ENCODE results near the gene BNC2. TPM values are rescaled to one million over a fixed set of nuclear protein-coding genes. Genes with fewer than 3 reads are reported as not detected.

Gene BNC2
- total RNA-seq, 4 donors from 2014 or later = 3.9 to 45.4 (median 13.1) TPM

DNA sequence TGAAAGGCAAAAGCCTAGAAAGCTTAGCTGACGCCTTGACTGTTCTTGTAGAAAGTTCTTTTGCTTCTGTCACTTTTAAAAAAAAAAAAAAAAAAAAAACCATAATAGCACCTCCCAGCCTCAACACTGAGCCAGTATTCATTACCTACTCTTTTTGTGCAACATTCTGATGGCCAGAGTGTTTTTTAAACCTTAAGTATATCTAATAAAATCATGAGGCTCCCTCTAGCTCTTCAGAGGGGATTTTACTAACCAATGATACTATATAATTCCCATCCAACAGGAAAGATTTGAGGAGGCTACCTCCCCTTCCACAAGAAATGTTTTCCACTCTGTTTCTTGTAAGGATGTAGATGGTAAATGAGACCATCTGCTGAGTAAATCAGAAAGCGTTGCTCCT lies 3.9 kb downstream of the BNC2 start:
- Histone ChIP-seq H3K36me3 (no peaks in the 10 kb centered on the region), H3K27me3 (no peaks in the 10 kb centered on the region), H3K4me1 (no peaks in the 10 kb centered on the region), H3K4me3 (no peak overlapping the region), H3K9me3 (no peaks in the 10 kb centered on the region), H3K27ac (peak overlapping the region in 1 of 4 donors; percentile 83)
- no peak for TF ChIP-seq POLR2A (IDR thresholded peaks at IDR 0.05)
- TF ChIP-seq, protein P1, sequence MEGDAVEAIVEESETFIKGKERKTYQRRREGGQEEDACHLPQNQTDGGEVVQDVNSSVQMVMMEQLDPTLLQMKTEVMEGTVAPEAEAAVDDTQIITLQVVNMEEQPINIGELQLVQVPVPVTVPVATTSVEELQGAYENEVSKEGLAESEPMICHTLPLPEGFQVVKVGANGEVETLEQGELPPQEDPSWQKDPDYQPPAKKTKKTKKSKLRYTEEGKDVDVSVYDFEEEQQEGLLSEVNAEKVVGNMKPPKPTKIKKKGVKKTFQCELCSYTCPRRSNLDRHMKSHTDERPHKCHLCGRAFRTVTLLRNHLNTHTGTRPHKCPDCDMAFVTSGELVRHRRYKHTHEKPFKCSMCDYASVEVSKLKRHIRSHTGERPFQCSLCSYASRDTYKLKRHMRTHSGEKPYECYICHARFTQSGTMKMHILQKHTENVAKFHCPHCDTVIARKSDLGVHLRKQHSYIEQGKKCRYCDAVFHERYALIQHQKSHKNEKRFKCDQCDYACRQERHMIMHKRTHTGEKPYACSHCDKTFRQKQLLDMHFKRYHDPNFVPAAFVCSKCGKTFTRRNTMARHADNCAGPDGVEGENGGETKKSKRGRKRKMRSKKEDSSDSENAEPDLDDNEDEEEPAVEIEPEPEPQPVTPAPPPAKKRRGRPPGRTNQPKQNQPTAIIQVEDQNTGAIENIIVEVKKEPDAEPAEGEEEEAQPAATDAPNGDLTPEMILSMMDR (IDR thresholded peaks at IDR 0.05) = no peak
- DNase-seq = no peak

DNA sequence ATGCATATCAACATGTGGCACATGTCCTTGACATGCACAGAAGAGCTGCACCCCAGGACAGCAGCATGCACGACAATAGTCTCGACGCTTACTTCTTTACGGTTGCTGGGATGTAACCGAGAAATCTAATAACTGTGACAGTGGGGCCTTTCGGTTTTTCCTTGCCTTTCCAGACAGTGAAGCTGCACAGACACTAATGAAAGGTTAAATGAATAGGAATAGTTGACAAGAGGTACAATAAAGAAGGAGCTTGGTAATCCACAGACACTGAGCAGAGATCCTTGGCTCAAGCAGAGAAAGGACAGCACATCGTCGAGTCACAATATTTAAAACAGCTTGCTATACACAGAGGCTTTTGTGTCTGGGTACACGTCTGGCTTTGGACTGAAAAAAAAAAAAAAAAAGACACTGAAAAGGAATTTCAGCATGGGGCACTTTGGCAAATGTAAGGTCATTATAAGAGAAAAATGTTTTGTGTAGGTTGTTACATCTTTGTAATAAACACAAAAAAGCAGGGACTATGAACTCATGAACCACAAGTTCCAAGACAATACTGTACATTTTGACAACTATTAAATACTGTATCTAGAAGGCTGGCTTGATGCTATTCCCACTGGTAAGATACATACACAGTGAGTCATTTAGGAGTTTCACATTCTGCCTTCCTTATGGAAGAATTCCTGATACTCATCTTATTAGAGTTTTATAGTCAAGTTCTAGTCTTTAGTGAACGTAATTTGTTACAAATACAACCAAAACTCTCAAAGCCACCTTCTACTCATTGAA lies 5.6 kb downstream of the BNC2 start:
- DNase-seq = no peak
- Histone ChIP-seq H3K9me3 (no peaks in the 10 kb centered on the region), H3K27ac (peak overlapping the region in 2 of 4 donors; percentile 4 to 6), H3K4me3 (no peak overlapping the region), H3K36me3 (no peaks in the 10 kb centered on the region), H3K4me1 (no peaks in the 10 kb centered on the region), H3K27me3 (no peaks in the 10 kb centered on the region)
- TF ChIP-seq, protein P1 (IDR thresholded peaks at IDR 0.05) = no peak
- no peak for TF ChIP-seq POLR2A (IDR thresholded peaks at IDR 0.05)

DNA sequence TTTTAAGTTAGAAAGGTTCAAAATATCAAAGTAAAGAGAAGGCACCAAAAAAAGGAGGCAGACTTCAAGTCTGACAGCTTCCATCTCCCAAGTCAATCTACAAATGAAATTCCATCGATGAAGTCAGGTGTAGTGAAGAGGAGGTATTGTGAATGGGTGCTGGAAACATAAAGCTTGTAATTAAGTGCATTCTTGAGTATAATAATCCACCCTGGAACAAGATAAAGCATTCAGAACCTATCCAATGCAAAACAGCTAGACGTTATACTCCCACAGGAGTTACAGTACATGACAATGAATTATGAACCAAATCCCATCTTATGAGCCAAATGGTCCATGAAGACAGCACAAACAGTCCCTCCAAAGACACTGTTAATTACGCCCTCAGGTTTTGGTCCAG lies 22.3 kb downstream of the BNC2 start:
- no peaks in the 10 kb centered on the region for H3K9me3 ChIP-seq
- no peak for TF ChIP-seq POLR2A (IDR thresholded peaks at IDR 0.05)
- TF ChIP-seq, protein P1 (IDR thresholded peaks at IDR 0.05) = no peak
- H3K4me3 ChIP-seq = no peak overlapping the region
- H3K27me3 ChIP-seq = no peaks in the 10 kb centered on the region
- DNase-seq = no peak
- H3K36me3 ChIP-seq = no peaks in the 10 kb centered on the region
- no peak overlapping the region for H3K27ac ChIP-seq
- H3K4me1 ChIP-seq = no peaks in the 10 kb centered on the region

DNA sequence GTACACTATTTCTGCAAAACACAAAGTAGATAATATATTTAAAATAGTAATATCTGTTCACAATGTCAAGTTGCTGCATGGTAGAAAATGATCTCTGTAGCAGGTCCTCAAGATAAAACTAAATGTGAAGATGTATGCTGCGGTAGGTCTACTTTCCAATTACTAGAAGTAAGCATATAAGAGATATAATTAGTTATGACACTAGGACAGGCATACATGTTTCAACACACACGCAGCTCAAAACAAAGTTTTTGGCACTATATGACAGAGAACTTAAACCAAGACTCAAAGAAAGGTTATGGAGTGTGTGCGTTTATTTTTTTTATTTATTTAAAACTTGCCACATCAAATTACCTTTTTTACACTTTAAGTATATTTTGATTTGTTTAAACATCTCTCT lies 23.5 kb downstream of the BNC2 start:
- no peak for DNase-seq
- TF ChIP-seq, protein P1 (IDR thresholded peaks at IDR 0.05) = no peak
- no peak for TF ChIP-seq POLR2A (IDR thresholded peaks at IDR 0.05)
- Histone ChIP-seq H3K27me3 (no peaks in the 10 kb centered on the region), H3K4me1 (no peaks in the 10 kb centered on the region), H3K4me3 (no peak overlapping the region), H3K36me3 (no peaks in the 10 kb centered on the region), H3K9me3 (no peaks in the 10 kb centered on the region), H3K27ac (no peak overlapping the region)

DNA sequence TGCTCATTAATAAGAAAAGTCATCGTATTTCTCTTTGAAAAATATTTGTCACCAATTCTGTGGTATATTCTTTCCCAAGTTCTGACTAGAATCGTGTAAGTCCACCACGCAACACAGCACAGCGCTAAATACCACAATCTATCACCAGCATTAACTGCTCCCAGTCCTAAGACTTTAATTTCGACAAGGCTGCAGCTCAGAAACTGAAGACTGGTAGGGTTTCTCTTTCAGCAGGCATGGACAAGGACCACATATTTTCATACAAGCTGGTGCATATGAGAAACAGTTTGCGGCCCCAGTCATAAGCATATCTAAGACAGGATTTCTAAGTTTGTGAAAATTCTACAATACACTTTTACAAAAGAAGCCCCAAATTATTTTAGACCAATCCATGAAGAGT lies 24.1 kb downstream of the BNC2 start:
- Histone ChIP-seq H3K4me3 (no peak overlapping the region), H3K36me3 (no peaks in the 10 kb centered on the region), H3K27ac (no peak overlapping the region), H3K27me3 (no peaks in the 10 kb centered on the region), H3K4me1 (no peaks in the 10 kb centered on the region), H3K9me3 (no peaks in the 10 kb centered on the region)
- TF ChIP-seq, protein P1 (IDR thresholded peaks at IDR 0.05) = no peak
- no peak for DNase-seq

Measured in Peyer's patch (tissue), 4 donors.